DOHH2 (cell line): ENCODE measurements around the gene FAIM.
"Not testable (repeated sequence)": the region's sequence is repeated elsewhere in the genome, so short reads cannot be mapped to it uniquely, and the experiment has no call there.

Experiments
- CTCF ChIP-seq: fragments of 200-600 bp; sonication (generic); IDR thresholded peaks from one replicate; pipeline ENCODE4 v1.5.1; 2014; ENCODE audit warnings: antibody characterized with exemption, mild to moderate bottlenecking, low read depth, low read length; ENCODE audit not compliant: poor library complexity, severe bottlenecking
- EZH2phosphoT487 ChIP-seq: fragments of 200-600 bp; sonication (generic); IDR thresholded peaks from 2 replicates; pipeline ENCODE4 v1.6.1; 2017; ENCODE audit warnings: borderline replicate concordance, mild to moderate bottlenecking, antibody characterized with exemption, low read length, moderate library complexity, mixed read lengths

- not testable (repeated sequence) for TF ChIP-seq CTCF, EZH2phosphoT487
Measured at GRCh38 chr3:138562902-138563301, 45.7 kb upstream of the FAIM start.
